C4-2B (cell line): ENCODE measurements around the gene EFR3B.

Experiments used
- ZFX ChIP-seq: fragments of 450-650 bp; IDR thresholded peaks from 2 replicates; pipeline ENCODE4 v1.6.1; 2017
- TF ChIP-seq, protein P1 (sequence below): fragments of 450-650 bp; conservative IDR thresholded peaks from 2 replicates; pipeline ENCODE4 v1.5.1; 2017; ENCODE audit warnings: mild to moderate bottlenecking

DNA sequence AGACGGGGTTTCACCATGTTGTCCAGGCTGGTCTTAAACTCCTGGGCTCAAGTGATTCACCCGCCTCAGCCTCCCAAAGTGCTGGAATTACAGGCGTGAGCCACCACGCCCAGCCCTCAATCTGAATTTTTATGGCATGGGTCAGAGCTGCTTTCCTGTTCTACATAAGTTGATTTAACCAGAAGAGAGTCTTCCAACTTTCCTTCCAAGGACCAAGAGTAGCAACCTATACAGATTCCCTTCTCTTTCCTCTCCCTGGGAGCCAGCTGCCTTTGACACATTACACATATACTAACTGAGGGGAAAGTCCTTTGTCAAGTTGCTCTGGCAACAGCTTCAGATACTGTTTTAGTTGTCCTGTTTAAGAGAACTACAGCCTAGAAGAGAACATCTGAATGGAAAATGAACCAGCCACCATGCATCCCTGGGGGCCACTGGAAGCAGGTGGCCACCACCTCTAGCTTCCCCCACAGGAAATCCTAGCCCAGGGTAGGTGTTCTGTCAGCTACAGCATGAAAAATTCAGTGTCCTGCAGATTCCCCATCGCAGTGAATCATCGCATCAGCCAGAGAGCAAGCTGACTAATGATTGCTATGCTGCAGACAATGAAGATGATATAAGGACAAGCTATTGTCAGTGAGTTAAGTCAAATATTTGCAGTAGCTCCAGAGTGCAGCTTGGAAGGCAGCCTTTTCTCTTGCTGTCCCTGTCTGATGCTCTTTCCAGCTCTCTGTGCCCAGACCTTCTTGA lies 63.6 kb downstream of the EFR3B start:
- TF ChIP-seq, protein P1, sequence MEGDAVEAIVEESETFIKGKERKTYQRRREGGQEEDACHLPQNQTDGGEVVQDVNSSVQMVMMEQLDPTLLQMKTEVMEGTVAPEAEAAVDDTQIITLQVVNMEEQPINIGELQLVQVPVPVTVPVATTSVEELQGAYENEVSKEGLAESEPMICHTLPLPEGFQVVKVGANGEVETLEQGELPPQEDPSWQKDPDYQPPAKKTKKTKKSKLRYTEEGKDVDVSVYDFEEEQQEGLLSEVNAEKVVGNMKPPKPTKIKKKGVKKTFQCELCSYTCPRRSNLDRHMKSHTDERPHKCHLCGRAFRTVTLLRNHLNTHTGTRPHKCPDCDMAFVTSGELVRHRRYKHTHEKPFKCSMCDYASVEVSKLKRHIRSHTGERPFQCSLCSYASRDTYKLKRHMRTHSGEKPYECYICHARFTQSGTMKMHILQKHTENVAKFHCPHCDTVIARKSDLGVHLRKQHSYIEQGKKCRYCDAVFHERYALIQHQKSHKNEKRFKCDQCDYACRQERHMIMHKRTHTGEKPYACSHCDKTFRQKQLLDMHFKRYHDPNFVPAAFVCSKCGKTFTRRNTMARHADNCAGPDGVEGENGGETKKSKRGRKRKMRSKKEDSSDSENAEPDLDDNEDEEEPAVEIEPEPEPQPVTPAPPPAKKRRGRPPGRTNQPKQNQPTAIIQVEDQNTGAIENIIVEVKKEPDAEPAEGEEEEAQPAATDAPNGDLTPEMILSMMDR = no peak
- TF ChIP-seq ZFX = no peak
